ENCODE measurements around the gene PALD1.

PALD1 gene

GRCh38 chr10:70592746-70593512, 114.4 kb downstream of the PALD1 start:
- no peaks in the 10 kb centered on the region for H3K79me2 ChIP-seq (ENCODE audit: control insufficient read depth, insufficient read depth, low read length, unreplicated experiment)
- H3K4me3 ChIP-seq (ENCODE audit: low read depth, low read length) = no peak overlapping the region
- no peaks in the 10 kb centered on the region for H3K4me1 ChIP-seq (ENCODE audit: control insufficient read depth, insufficient read depth, low read length, unreplicated experiment)
- no peak overlapping the region for H2AFZ ChIP-seq (ENCODE audit: low read length, unreplicated experiment)
- peaks cover 36% of the 10 kb centered on the region for H3K27me3 ChIP-seq (ENCODE audit: insufficient read depth, low read length)
- no peaks in the 10 kb centered on the region for H3K36me3 ChIP-seq (ENCODE audit: insufficient read depth, low read length)
- H3K27ac ChIP-seq (ENCODE audit: low read depth, low read length) = no peak overlapping the region

- Histone ChIP-seq H3K27ac (ENCODE audit: low read depth, low read length) (no peak overlapping the region), H3K4me3 (ENCODE audit: low read depth, low read length) (no peak overlapping the region), H2AFZ (ENCODE audit: low read length, unreplicated experiment) (no peak overlapping the region), H3K36me3 (ENCODE audit: insufficient read depth, low read length) (no peaks in the 10 kb centered on the region), H3K27me3 (ENCODE audit: insufficient read depth, low read length) (peaks cover 31% of the 10 kb centered on the region), H3K4me1 (ENCODE audit: control insufficient read depth, insufficient read depth, low read length, unreplicated experiment) (no peaks in the 10 kb centered on the region), H3K79me2 (ENCODE audit: control insufficient read depth, insufficient read depth, low read length, unreplicated experiment) (no peaks in the 10 kb centered on the region)
These were observed 114.9 kb downstream of the PALD1 start for GRCh38 chr10:70593513-70593890.

GRCh38 chr10:70594161-70594560, 115.6 kb downstream of the PALD1 start:
- no peaks in the 10 kb centered on the region for H3K36me3 ChIP-seq (ENCODE audit: insufficient read depth, low read length)
- H3K4me3 ChIP-seq (ENCODE audit: low read depth, low read length) = no peak overlapping the region
- H2AFZ ChIP-seq (ENCODE audit: low read length, unreplicated experiment) = no peak overlapping the region
- no peaks in the 10 kb centered on the region for H3K79me2 ChIP-seq (ENCODE audit: control insufficient read depth, insufficient read depth, low read length, unreplicated experiment)
- no peak overlapping the region for H3K27ac ChIP-seq (ENCODE audit: low read depth, low read length)
- H3K4me1 ChIP-seq (ENCODE audit: control insufficient read depth, insufficient read depth, low read length, unreplicated experiment) = no peaks in the 10 kb centered on the region
- H3K27me3 ChIP-seq (ENCODE audit: insufficient read depth, low read length) = peaks cover 24% of the 10 kb centered on the region; the same call in 1 of the 2 replicates

GRCh38 chr10:70595566-70596016, 117.0 kb downstream of the PALD1 start:
- Histone ChIP-seq H2AFZ (ENCODE audit: low read length, unreplicated experiment) (no peak overlapping the region), H3K36me3 (ENCODE audit: insufficient read depth, low read length) (no peaks in the 10 kb centered on the region), H3K27me3 (ENCODE audit: insufficient read depth, low read length) (peaks cover 16% of the 10 kb centered on the region; the same call in 1 of the 2 replicates), H3K4me3 (ENCODE audit: low read depth, low read length) (no peak overlapping the region), H3K27ac (ENCODE audit: low read depth, low read length) (no peak overlapping the region), H3K4me1 (ENCODE audit: control insufficient read depth, insufficient read depth, low read length, unreplicated experiment) (no peaks in the 10 kb centered on the region), H3K79me2 (ENCODE audit: control insufficient read depth, insufficient read depth, low read length, unreplicated experiment) (no peaks in the 10 kb centered on the region)

GRCh38 chr10:70596110-70596798, 117.7 kb downstream of the PALD1 start:
- peaks cover 10% of the 10 kb centered on the region; the same call in 1 of the 2 replicates for H3K27me3 ChIP-seq (ENCODE audit: insufficient read depth, low read length)
- no peak overlapping the region for H2AFZ ChIP-seq (ENCODE audit: low read length, unreplicated experiment)
- no peaks in the 10 kb centered on the region for H3K79me2 ChIP-seq (ENCODE audit: control insufficient read depth, insufficient read depth, low read length, unreplicated experiment)
- no peaks in the 10 kb centered on the region for H3K4me1 ChIP-seq (ENCODE audit: control insufficient read depth, insufficient read depth, low read length, unreplicated experiment)
- H3K27ac ChIP-seq (ENCODE audit: low read depth, low read length) = no peak overlapping the region
- H3K4me3 ChIP-seq (ENCODE audit: low read depth, low read length) = no peak overlapping the region
- no peaks in the 10 kb centered on the region for H3K36me3 ChIP-seq (ENCODE audit: insufficient read depth, low read length)

GRCh38 chr10:70596860-70597809, 118.6 kb downstream of the PALD1 start:
- Histone ChIP-seq H2AFZ (ENCODE audit: low read length, unreplicated experiment) (no peak overlapping the region), H3K79me2 (ENCODE audit: control insufficient read depth, insufficient read depth, low read length, unreplicated experiment) (no peaks in the 10 kb centered on the region), H3K4me3 (ENCODE audit: low read depth, low read length) (no peak overlapping the region), H3K4me1 (ENCODE audit: control insufficient read depth, insufficient read depth, low read length, unreplicated experiment) (no peaks in the 10 kb centered on the region), H3K36me3 (ENCODE audit: insufficient read depth, low read length) (no peaks in the 10 kb centered on the region), H3K27me3 (ENCODE audit: insufficient read depth, low read length) (peaks cover 4% of the 10 kb centered on the region; the same call in 1 of the 2 replicates), H3K27ac (ENCODE audit: low read depth, low read length) (no peak overlapping the region)

- no peak overlapping the region for H3K4me3 ChIP-seq (ENCODE audit: low read depth, low read length)
- H2AFZ ChIP-seq (ENCODE audit: low read length, unreplicated experiment) = no peak overlapping the region
- no peaks in the 10 kb centered on the region for H3K36me3 ChIP-seq (ENCODE audit: insufficient read depth, low read length)
- H3K4me1 ChIP-seq (ENCODE audit: control insufficient read depth, insufficient read depth, low read length, unreplicated experiment) = no peaks in the 10 kb centered on the region
- peaks cover 4% of the 10 kb centered on the region; the same call in 1 of the 2 replicates for H3K27me3 ChIP-seq (ENCODE audit: insufficient read depth, low read length)
- H3K79me2 ChIP-seq (ENCODE audit: control insufficient read depth, insufficient read depth, low read length, unreplicated experiment) = no peaks in the 10 kb centered on the region
- no peak overlapping the region for H3K27ac ChIP-seq (ENCODE audit: low read depth, low read length)
These were observed 119.6 kb downstream of the PALD1 start for GRCh38 chr10:70597856-70598815.

GRCh38 chr10:70598857-70599295, 120.3 kb downstream of the PALD1 start:
- no peak overlapping the region for H3K4me3 ChIP-seq (ENCODE audit: low read depth, low read length)
- H3K79me2 ChIP-seq (ENCODE audit: control insufficient read depth, insufficient read depth, low read length, unreplicated experiment) = no peaks in the 10 kb centered on the region
- H3K36me3 ChIP-seq (ENCODE audit: insufficient read depth, low read length) = no peaks in the 10 kb centered on the region
- H3K27me3 ChIP-seq (ENCODE audit: insufficient read depth, low read length) = peaks cover under 1% of the 10 kb centered on the region; the same call in 1 of the 2 replicates
- no peak overlapping the region for H3K27ac ChIP-seq (ENCODE audit: low read depth, low read length)
- H3K4me1 ChIP-seq (ENCODE audit: control insufficient read depth, insufficient read depth, low read length, unreplicated experiment) = no peaks in the 10 kb centered on the region
- no peak overlapping the region for H2AFZ ChIP-seq (ENCODE audit: low read length, unreplicated experiment)

DNA sequence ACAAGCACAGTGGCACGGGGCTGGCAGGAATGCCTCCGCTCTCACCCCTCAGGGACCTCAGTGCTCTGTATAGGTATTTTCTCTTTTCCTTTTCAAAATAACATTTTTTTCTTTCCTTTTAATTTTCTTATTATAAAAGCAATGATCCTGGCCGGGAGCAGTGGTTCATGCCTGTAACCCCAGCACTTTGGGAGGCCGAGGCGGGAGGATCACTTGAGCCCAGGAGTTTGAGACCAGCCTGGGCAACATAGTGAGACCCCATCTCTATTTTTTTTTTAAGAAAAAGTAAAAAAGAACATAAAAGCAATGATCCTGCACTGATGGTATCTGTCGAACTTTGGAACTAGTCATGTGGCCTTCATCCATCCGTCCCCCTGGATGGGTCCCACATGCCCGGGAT, 120.8 kb downstream of the PALD1 start:
- Histone ChIP-seq H3K27ac (ENCODE audit: low read depth, low read length) (no peak overlapping the region), H3K79me2 (ENCODE audit: control insufficient read depth, insufficient read depth, low read length, unreplicated experiment) (no peaks in the 10 kb centered on the region), H2AFZ (ENCODE audit: low read length, unreplicated experiment) (no peak overlapping the region), H3K27me3 (ENCODE audit: insufficient read depth, low read length) (no peaks in the 10 kb centered on the region), H3K4me3 (ENCODE audit: low read depth, low read length) (no peak overlapping the region), H3K36me3 (ENCODE audit: insufficient read depth, low read length) (no peaks in the 10 kb centered on the region), H3K4me1 (ENCODE audit: control insufficient read depth, insufficient read depth, low read length, unreplicated experiment) (no peaks in the 10 kb centered on the region)

All from ACC112 (cell line).